HG03196 (cell line): ENCODE results near the gene SAMM50.
"Not testable (repeated sequence)": the region's sequence is repeated elsewhere in the genome, so short reads cannot be mapped to it uniquely, and the experiment has no call there.

Source experiments
- ATAC-seq: cut with Tn5 transposase; IDR thresholded peaks from one replicate; pipeline ENCODE4 v1.9.1; 2021; ENCODE audit not compliant: unreplicated experiment

The SAMM50 gene

GRCh38 chr22:43999378-43999777 is 44.1 kb downstream of the SAMM50 start:
- ATAC-seq = no peak

DNA sequence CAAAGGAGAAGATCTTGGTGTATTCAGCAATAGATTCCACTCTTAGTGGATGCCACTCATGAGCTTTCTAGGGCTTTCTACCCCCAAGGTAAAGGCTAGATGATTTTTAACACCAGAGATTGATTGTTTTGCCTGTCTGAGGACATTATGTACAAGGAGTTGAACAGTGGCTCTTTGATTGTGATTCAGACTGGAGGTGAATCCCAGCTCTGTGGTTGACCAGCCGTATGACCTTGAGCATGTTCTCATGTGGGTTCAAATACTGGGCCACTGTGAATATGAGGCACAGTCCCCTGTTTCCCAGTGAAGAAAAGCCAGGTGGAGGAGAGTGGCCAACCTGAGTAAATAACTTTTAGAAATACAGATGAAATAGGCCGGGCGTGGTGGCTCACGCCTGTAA is 44.9 kb downstream of the SAMM50 start:
- no peak for ATAC-seq

- ATAC-seq = no peak
Observed at GRCh38 chr22:44001521-44001920, 46.3 kb downstream of the SAMM50 start.

DNA sequence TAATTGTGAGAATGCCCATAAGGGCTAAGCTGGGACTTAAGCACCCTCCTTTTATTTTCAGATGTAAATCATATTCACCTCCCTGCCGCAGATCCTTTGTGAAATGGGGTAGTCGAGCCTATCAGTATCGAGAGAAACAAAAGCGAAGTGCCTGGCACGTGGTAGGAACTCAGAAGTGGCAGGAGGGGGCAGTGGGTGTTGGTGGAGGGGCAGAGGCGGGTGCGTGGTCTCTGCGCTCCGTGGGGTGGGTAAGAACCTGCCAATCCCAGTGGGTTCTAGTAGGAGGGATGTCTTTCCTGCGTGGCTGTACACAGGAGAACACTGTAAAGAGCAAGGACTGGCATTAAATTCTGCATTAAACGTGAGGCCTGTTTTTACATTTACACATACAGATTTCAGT is 47.1 kb downstream of the SAMM50 start:
- no peak for ATAC-seq

- no peak for ATAC-seq
Observed at GRCh38 chr22:44002997-44003396, 47.8 kb downstream of the SAMM50 start.

- ATAC-seq = no peak
Observed at GRCh38 chr22:44003405-44004103, 48.3 kb downstream of the SAMM50 start.

GRCh38 chr22:44004104-44004460 is 48.8 kb downstream of the SAMM50 start:
- no peak for ATAC-seq

- ATAC-seq = no peak
Observed at GRCh38 chr22:44005524-44005923, 50.3 kb downstream of the SAMM50 start.

DNA sequence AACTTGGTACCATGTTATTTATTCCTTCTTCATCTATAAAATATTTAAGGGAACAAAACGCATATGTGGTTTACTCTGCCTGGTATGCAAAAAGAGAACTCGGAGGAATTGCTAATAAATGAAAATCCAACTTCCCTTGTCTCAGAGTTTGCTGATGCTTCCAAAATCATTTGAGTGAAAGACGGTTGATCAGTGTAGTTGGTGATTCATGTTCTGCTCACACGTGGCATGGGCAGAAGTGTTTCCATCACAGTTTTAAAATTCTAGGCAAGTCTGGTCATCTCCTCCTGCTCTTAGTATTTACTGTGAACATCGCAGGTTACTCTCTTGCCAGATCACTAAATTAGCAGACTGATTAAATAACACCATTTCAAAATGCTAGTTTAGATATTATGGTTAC is 56.9 kb downstream of the SAMM50 start:
- no peak for ATAC-seq

- no peak for ATAC-seq
Observed at GRCh38 chr22:44012591-44012990, 57.3 kb downstream of the SAMM50 start.

GRCh38 chr22:44014241-44014640 is 59.0 kb downstream of the SAMM50 start:
- no peak for ATAC-seq

- ATAC-seq = not testable (repeated sequence)
Observed at GRCh38 chr22:44016586-44016985, 61.3 kb downstream of the SAMM50 start.

DNA sequence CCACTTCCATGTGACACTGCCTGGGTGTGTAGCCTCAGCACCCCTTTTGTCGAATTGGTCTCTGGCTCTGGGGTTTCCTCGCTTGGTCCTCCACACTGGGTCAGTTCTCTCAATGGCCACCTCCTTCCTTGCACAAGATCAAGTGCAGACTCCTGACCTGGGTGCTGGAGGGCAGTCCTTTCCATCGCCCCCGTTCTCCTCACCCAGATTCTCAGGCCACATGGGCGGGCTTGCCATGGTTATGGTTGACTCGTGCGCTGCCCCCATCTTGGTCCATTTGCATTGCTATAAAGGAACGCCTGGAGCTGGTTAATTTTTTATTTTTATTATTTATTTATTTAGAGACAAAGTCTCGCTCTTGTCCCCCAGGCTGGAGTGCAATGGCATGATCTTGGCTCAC is 63.4 kb downstream of the SAMM50 start:
- no peak for ATAC-seq

DNA sequence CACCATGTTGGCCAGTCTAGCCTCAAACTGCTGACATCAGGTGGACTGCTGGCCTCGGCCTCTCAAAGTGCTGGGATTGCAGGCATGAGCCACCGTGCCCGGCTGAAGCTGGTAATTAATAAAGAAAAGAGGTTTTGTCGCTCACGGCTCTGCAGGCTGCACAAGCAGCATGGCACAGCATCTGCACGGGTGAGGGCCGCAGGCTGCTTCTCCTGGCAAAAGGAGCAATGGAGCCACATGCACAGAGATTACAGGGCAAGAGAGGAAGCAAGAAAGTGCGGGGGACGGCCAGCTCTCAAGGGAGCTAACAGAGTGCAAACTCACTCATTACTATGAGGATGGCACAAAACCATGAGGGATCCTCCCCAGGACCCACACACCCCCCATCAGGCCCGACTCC is 64.2 kb downstream of the SAMM50 start:
- no peak for ATAC-seq

DNA sequence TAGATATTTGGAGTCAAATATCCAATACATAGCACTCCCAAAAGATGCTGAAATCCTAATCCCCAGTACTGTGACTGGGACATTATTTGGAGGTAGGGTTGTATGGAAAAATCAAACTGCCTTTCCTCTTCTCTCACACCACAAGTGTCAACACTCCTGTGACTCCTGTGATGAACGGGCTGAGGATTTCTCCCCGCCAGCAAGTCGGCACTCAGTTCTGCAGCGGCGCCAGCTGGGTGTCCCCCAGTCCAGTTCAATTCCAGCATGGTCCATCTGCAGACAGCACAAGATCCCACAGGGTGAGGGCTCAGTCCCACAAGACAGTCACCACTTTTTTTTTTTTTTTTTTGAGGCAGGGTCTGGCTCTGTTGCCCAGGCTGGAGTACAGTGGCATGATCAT is 64.6 kb downstream of the SAMM50 start:
- ATAC-seq = no peak

DNA sequence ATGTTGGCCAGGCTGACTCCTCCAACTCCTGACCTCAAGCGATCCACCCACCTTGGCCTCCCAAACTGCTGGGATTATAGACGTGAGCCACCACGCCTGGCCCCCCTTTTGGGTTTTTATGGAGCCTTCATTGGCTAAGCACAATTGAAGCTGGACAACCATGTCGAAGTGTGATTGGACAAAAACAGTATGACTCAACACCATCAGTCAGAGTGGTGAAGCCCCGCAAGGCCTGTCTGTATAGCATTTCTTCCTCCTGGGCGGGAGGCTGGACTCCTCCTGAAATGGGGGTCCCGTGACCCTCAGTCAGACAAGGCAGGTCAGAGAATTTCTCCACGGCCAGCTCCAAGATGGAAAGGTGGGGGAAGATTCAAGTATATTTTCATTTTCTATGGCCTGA is 65.7 kb downstream of the SAMM50 start:
- ATAC-seq = no peak

DNA sequence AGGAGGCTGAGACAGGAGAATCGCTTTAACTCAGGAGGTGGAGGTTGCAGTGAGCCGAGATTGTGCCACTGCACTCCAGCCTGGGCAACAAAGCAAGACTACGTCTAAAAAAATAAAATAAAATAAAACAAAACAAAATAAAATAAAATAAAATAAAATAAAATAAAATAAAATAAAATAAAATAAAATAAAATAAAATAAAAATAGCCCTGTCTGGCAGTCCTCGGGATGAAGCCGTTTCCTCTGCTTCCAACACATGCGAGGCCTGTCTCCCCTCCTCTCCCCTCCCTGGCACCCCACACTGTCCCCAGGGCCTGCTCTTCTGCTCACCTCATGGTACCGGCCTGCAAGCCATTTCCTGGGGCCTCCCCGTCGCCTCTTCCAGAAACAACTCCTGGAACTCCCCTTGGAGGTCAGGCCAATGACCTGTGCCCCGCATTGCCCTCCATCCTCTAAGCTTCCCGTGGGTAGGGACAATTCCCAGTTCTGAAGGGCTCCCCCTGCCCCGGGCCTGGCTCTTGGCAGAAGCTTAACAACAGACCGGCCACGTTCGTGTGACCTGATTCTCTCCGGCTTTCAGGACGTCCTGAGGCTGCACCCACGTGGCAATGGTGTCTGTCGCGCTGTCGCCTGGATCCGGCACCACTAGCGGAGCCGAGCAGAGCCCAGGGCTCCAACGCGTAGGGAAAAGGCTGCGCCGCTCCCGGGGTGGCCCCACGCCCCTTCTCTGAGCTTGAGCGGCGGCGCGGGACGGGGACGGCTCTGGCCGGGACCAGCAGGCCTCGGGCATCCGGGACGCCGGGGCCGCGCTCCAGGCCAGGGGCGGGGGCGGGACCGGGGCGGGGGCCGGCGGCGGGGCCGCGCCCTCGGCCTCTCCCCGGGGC is 68.4 kb downstream of the SAMM50 start:
- no peak for ATAC-seq

- ATAC-seq = no peak
Observed at GRCh38 chr22:44024288-44024921, 69.2 kb downstream of the SAMM50 start, which contains the start of gene PARVB. Gene PARVB, plus strand, starts transcription at chr22:44024302. Its CDS starts 38 bp downstream, at chr22:44024340.

GRCh38 chr22:44025171-44026065 is 70.2 kb downstream of the SAMM50 start:
- peak; percentile 43 for ATAC-seq

DNA sequence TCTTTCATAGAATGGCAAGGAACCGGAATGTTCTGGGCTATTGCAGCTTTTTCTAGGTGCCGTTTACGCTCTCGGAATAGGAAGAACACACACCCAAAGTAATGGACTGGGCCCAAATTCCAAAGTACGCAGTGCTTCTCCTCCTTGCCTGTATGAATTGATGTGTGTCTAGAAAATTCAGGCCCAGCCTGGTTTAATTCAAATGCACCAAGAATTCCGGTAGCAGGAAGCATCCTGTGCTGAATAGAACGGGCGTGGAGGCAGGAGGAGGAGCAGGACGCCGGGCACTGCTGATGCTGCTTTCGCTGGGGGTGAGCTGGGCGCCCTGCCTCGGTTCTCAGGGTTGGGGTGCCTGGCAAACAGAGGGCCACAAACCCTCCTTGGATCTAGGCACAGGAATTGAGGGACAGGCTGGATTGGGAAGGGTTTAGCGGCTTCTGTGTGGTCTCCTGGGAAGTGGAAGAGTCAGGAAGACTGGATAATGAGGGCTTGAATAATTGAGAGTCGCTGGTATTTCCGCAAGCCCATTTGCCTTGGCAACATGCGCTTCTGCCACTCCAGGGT is 70.9 kb downstream of the SAMM50 start:
- ATAC-seq = no peak
